ENCODE results near the gene COX6B2.

DNA sequence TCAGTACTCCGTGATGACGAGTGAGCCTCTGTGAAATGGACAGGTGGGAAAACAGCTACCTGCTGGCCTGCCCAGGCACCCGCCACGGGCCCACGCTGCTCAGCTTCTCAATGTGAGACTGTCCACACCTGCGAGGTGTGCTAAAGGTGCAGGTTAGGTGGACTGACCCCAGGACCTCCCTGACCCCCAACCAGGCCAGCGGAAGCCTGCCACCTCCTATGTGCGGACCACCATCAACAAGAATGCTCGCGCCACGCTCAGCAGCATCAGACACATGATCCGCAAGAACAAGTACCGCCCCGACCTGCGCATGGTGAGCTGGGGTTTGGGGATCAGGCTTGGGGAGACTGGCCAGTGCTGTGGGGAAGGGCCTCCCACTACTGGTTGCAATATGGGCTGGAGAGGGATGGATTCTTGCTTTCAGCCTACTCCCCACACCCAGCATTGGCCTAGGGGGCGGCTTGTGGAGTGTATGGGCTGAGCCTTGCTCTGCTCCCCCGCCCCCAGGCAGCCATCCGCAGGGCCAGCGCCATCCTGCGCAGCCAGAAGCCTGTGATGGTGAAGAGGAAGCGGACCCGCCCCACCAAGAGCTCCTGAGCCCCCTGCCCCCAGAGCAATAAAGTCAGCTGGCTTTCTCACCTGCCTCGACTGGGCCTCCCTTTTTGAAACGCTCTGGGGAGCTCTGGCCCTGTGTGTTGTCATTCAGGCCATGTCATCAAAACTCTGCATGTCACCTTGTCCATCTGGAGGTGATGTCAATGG lies 33.4 kb upstream of the COX6B2 start:
- TF ChIP-seq, protein P1, sequence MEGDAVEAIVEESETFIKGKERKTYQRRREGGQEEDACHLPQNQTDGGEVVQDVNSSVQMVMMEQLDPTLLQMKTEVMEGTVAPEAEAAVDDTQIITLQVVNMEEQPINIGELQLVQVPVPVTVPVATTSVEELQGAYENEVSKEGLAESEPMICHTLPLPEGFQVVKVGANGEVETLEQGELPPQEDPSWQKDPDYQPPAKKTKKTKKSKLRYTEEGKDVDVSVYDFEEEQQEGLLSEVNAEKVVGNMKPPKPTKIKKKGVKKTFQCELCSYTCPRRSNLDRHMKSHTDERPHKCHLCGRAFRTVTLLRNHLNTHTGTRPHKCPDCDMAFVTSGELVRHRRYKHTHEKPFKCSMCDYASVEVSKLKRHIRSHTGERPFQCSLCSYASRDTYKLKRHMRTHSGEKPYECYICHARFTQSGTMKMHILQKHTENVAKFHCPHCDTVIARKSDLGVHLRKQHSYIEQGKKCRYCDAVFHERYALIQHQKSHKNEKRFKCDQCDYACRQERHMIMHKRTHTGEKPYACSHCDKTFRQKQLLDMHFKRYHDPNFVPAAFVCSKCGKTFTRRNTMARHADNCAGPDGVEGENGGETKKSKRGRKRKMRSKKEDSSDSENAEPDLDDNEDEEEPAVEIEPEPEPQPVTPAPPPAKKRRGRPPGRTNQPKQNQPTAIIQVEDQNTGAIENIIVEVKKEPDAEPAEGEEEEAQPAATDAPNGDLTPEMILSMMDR (IDR thresholded peaks at IDR 0.05), result no peak
- TF ChIP-seq POLR2A (IDR thresholded peaks at IDR 0.05), result no peak
